Brain microvascular endothelial cell (primary cell): ENCODE measurements around the gene ANKDD1A.

Experiments used
- DNase-seq: peaks from one replicate; pipeline ENCODE4 v3.0.0-alpha.2; 2020
- H3K27ac ChIP-seq: fragments of 250-450 bp; sonication (Bioruptor Pico); 2 replicates; pipeline ENCODE4 v1.5.1; 2020; ENCODE audit warnings: mild to moderate bottlenecking, moderate library complexity
- H3K27me3 ChIP-seq: fragments of 250-450 bp; sonication (Bioruptor Pico); replicated peaks from 2 replicates; pipeline ENCODE4 v1.5.1; 2020; ENCODE audit warnings: mild to moderate bottlenecking
- H3K36me3 ChIP-seq: fragments of 250-450 bp; sonication (Bioruptor Pico); replicated peaks from 2 replicates; pipeline ENCODE4 v1.5.1; 2020; ENCODE audit warnings: mild to moderate bottlenecking
- H3K4me3 ChIP-seq: 2 replicates; pipeline ENCODE4 v1.5.1; 2011; ENCODE audit warnings: low read depth, mild to moderate bottlenecking, control low read depth, low read length, moderate library complexity
- CTCF ChIP-seq: IDR thresholded peaks from 2 replicates; pipeline ENCODE4 v1.5.1; 2011; ENCODE audit warnings: low read depth, mild to moderate bottlenecking, moderate library complexity, low read length, control low read depth, inconsistent platforms; ENCODE audit errors: missing control alignments
- in situ Hi-C: cut with HindIII; loops from 2 replicates; pipeline ENCODE4 v1.10.0; 2017; ENCODE audit warnings: low sequenced_read_pairs, low pct_ligation_motif_present

The ANKDD1A gene

DNA sequence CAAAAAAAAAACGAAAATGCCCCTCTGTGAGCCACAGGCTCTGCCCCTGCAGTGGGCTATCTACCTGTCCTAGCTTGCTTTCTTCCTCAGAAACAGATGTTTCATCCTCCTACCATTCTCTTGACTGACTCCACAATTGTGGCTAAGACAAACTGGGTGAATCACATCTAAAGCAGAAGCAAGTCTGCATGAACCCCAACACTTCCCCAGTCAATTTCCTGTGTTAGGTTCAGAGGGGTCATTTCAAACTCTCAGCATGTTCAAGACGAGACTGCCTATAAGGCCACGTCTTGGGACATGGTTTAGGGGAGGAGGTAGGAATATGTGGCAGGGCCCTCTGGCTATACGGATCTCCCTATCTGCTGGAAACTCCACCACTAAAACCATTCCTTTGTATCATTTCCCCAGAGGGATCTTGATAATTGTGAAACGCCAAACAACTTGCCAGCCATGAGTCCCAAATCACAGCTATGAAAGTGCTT is 28.6 kb upstream of the ANKDD1A start:
- Histone ChIP-seq H3K4me3 (no peak overlapping the region), H3K36me3 (no peaks in the 10 kb centered on the region), H3K27ac (peak overlapping the region; percentile 86), H3K27me3 (no peaks in the 10 kb centered on the region)
- TF ChIP-seq CTCF = no peak
- DNase-seq = peak; percentile 28
- in situ Hi-C loops = no loop called here

GRCh38 chr15:64883997-64884511 is 27.6 kb upstream of the ANKDD1A start:
- peak overlapping the region; percentile 86 for H3K27ac ChIP-seq
- no peak for TF ChIP-seq CTCF
- in situ Hi-C loops = no loop called here

DNA sequence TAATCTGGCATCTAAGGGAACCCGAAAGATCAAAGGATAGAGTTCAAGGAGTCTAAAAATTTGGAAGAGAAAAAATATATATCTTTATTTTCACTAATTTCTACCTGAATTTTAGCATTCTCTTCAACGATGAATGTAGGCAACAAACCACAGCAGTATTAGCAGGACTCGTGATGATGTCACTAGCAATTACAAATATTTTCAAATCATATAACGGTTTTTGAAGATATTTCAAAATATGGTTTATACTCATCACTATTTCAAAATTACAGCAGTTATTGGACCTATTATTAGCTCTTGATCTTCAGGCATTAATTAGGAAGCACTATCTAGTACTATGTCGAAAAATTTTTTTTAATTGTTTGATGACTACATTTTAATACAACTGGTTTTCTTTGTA is 27.0 kb upstream of the ANKDD1A start:
- no peak for DNase-seq
- TF ChIP-seq CTCF = no peak
- H3K36me3 ChIP-seq = no peaks in the 10 kb centered on the region
- H3K27ac ChIP-seq = no peak overlapping the region
- H3K4me3 ChIP-seq = no peak overlapping the region
- H3K27me3 ChIP-seq = no peaks in the 10 kb centered on the region
- in situ Hi-C loops = no loop called here

More at GRCh38 chr15:64883997-64884511, 27.6 kb upstream of the ANKDD1A start:
- peak; percentile 90 for DNase-seq
- H3K4me3 ChIP-seq = no peak overlapping the region
- no peaks in the 10 kb centered on the region for H3K36me3 ChIP-seq
- H3K27me3 ChIP-seq = no peaks in the 10 kb centered on the region

GRCh38 chr15:64888336-64888735 is 23.4 kb upstream of the ANKDD1A start:
- no peak overlapping the region for H3K27ac ChIP-seq
- H3K36me3 ChIP-seq = no peaks in the 10 kb centered on the region
- no peak overlapping the region for H3K4me3 ChIP-seq
- in situ Hi-C loops = no loop called here
- no peak for TF ChIP-seq CTCF
- DNase-seq = no peak
- H3K27me3 ChIP-seq = no peaks in the 10 kb centered on the region

DNA sequence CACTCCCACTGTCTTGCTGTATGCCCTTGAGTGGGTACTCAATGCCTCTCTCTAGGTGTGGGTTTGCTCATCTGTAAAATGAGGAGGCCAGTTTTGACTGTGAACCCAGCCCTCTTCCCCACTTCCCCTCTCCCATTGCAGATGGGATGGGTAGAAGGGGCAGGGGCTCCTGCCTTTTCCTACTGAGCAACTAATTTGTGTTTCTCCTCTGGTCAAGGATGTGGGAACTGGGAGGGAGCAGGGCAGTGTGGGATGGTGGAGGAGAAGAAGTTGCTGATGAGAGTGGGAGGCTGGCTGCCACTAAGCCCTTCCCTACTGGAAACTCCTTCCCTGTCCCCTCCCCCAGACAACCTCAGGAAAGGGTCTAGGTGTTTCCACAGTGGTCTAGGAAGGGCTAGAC is 20.1 kb upstream of the ANKDD1A start:
- no peak overlapping the region for H3K4me3 ChIP-seq
- in situ Hi-C loops = no loop called here
- no peak overlapping the region for H3K27ac ChIP-seq
- H3K27me3 ChIP-seq = no peaks in the 10 kb centered on the region
- no peak for TF ChIP-seq CTCF
- H3K36me3 ChIP-seq = no peaks in the 10 kb centered on the region
- no peak for DNase-seq

- no peak overlapping the region for H3K27ac ChIP-seq
- TF ChIP-seq CTCF = no peak
- no peaks in the 10 kb centered on the region for H3K36me3 ChIP-seq
- no peak overlapping the region for H3K4me3 ChIP-seq
- no peak for DNase-seq
- no peaks in the 10 kb centered on the region for H3K27me3 ChIP-seq
- in situ Hi-C loops = no loop called here
These were observed 18.8 kb upstream of the ANKDD1A start for GRCh38 chr15:64892847-64893403.
